IMR-90 (cell line): ENCODE data around the gene CAMKMT. TPM values are rescaled to one million over a fixed set of nuclear protein-coding genes. Genes with fewer than 3 reads are reported as not detected.

Experiments
- ATAC-seq: fragments of 200-7000 bp; cut with Tn5 transposase; 2 replicates; pipeline ENCODE4 v1.9.1; 2020; ENCODE audit warnings: low read depth, mild to moderate bottlenecking, moderate library complexity
- BruUV-seq: library from RNA; stranded (reverse); fragments of 400-500 nt; replicated peaks from 2 replicates; lab custom pipeline; 2021; lab: Mats Ljungman, UMichigan
- CTCF ChIA-PET: fragments of 300-600 bp; formaldehyde crosslinking; extraction: SDS; loops from one replicate; lab custom pipeline; 2021; ENCODE audit warnings: antibody characterized with exemption; lab: Yijun Ruan, JAX
- POLR2A ChIA-PET: fragments of 300-600 bp; sonication (Branson Sonifier 250); formaldehyde crosslinking; loops from one replicate; lab custom pipeline; 2022; ENCODE audit warnings: antibody characterized with exemption; ENCODE audit not compliant: unreplicated experiment; lab: Charles Lee
- DNase-seq: peaks from one replicate; pipeline ENCODE4 v3.0.0; 2013
- H2AFZ ChIP-seq: replicated peaks from 2 replicates; pipeline ENCODE3; 2013; ENCODE audit warnings: low read length, mild to moderate bottlenecking; ENCODE audit not compliant: poor library complexity
- H2AK5ac ChIP-seq: 2 replicates; pipeline ENCODE4 v1.6.1; 2013; ENCODE audit warnings: low read depth, low read length, inconsistent platforms
- H2AK9ac ChIP-seq: replicated peaks from 2 replicates; pipeline ENCODE3; 2013; ENCODE audit warnings: mild to moderate bottlenecking, low read depth, low read length, moderate library complexity; ENCODE audit not compliant: poor library complexity
- H2BK120ac ChIP-seq: 2 replicates; pipeline ENCODE4 v1.6.1; 2013; ENCODE audit warnings: low read depth, low read length, inconsistent platforms
- H2BK15ac ChIP-seq: 3 replicates; pipeline ENCODE4 v1.6.1; 2013; ENCODE audit warnings: low read depth, low read length, inconsistent platforms
- H2BK20ac ChIP-seq: 2 replicates; pipeline ENCODE4 v1.6.1; 2013; ENCODE audit warnings: low read depth, mild to moderate bottlenecking, inconsistent platforms, low read length, moderate library complexity
- H2BK5ac ChIP-seq: 2 replicates; pipeline ENCODE4 v1.6.1; 2013; ENCODE audit warnings: mild to moderate bottlenecking, low read depth, low read length, inconsistent platforms; ENCODE audit not compliant: poor library complexity, severe bottlenecking
- H3K14ac ChIP-seq: replicated peaks from 2 replicates; pipeline ENCODE4 v1.6.1; 2013; ENCODE audit warnings: low read depth, low read length, inconsistent platforms
- H3K18ac ChIP-seq: 2 replicates; pipeline ENCODE4 v1.6.1; 2013; ENCODE audit warnings: low read depth, low read length, control low read depth
- H3K23ac ChIP-seq: 2 replicates; pipeline ENCODE4 v1.6.1; 2013; ENCODE audit warnings: low read depth, low read length, inconsistent platforms
- H3K27ac ChIP-seq: 2 replicates; pipeline ENCODE4 v1.5.1; 2013; ENCODE audit warnings: mild to moderate bottlenecking, control low read depth, low read length; ENCODE audit not compliant: insufficient read depth
- H3K27me3 ChIP-seq: 2 replicates; pipeline ENCODE4 v1.6.1; 2013; ENCODE audit warnings: low read length; ENCODE audit not compliant: control insufficient read depth, insufficient read depth
- H3K36me3 ChIP-seq: 2 replicates; pipeline ENCODE4 v1.6.1; 2013; ENCODE audit warnings: low read length, mixed read lengths; ENCODE audit not compliant: control insufficient read depth, insufficient read depth
- H3K4ac ChIP-seq: 2 replicates; pipeline ENCODE4 v1.6.1; 2013; ENCODE audit warnings: low read depth, low read length, inconsistent platforms
- H3K4me1 ChIP-seq: 2 replicates; pipeline ENCODE4 v1.6.1; 2013; ENCODE audit warnings: low read length, mixed read lengths; ENCODE audit not compliant: control insufficient read depth, insufficient read depth
- H3K4me2 ChIP-seq: 2 replicates; pipeline ENCODE4 v1.6.1; 2013; ENCODE audit warnings: low read depth, mild to moderate bottlenecking, control low read depth, low read length, moderate library complexity
- H3K4me3 ChIP-seq: 2 replicates; pipeline ENCODE4 v1.5.1; 2013; ENCODE audit warnings: low read depth, mild to moderate bottlenecking, control low read depth, low read length, moderate library complexity; ENCODE audit not compliant: insufficient read depth
- H3K56ac ChIP-seq: 2 replicates; pipeline ENCODE4 v1.6.1; 2013; ENCODE audit warnings: low read length, inconsistent platforms; ENCODE audit not compliant: insufficient read depth; ENCODE audit errors: extremely low read depth
- H3K79me1 ChIP-seq, 2 experiments: 2 replicates each; pipeline ENCODE4 v1.6.1; 2013; ENCODE audit warnings: low read length in 2 of 2, inconsistent platforms in 1 of 2, low read depth in 1 of 2
- H3K9ac ChIP-seq: 2 replicates; pipeline ENCODE4 v1.6.1; 2013; ENCODE audit warnings: low read depth, low read length, control low read depth
- H3K9me1 ChIP-seq: 2 replicates; pipeline ENCODE4 v1.6.1; 2013; ENCODE audit warnings: low read length, inconsistent platforms; ENCODE audit not compliant: insufficient read depth
- H3K9me3 ChIP-seq: 2 replicates; pipeline ENCODE4 v1.6.1; 2013; ENCODE audit warnings: low read length; ENCODE audit not compliant: control insufficient read depth, insufficient read depth
- H4K20me1 ChIP-seq: 2 replicates; pipeline ENCODE4 v1.6.1; 2013; ENCODE audit warnings: low read length, inconsistent platforms; ENCODE audit not compliant: insufficient read depth
- H4K5ac ChIP-seq: 2 replicates; pipeline ENCODE4 v1.6.1; 2013; ENCODE audit warnings: mild to moderate bottlenecking, low read depth, low read length, control low read depth
- H4K8ac ChIP-seq, 2 experiments: 2 replicates each; pipeline ENCODE4 v1.6.1; 2013; ENCODE audit warnings: low read depth in 2 of 2, low read length in 2 of 2, control low read depth in 1 of 2, inconsistent platforms in 1 of 2
- H4K91ac ChIP-seq: 2 replicates; pipeline ENCODE4 v1.6.1; 2013; ENCODE audit warnings: low read depth, low read length, inconsistent platforms; ENCODE audit not compliant: insufficient read depth
- MXI1 ChIP-seq: IDR thresholded peaks from 2 replicates; pipeline ENCODE4 v1.6.1; 2012; ENCODE audit warnings: low read depth, mild to moderate bottlenecking, low read length, moderate library complexity, borderline replicate concordance
- NFE2L2 ChIP-seq: fragments of 150-350 bp; IDR thresholded peaks from 2 replicates; pipeline ENCODE4 v1.6.1; 2016; ENCODE audit warnings: low read depth, mild to moderate bottlenecking, low read length
- WGBS, 2 experiments: methylation state at CpG; one replicate each; pipeline versions ENCODE4 v1.1.5 to v1.1.7; 2013; ENCODE audit warnings: missing lambda C conversion rate in 2 of 2; ENCODE audit not compliant: insufficient read length in 1 of 2; ENCODE audit errors: extremely low coverage in 2 of 2; 5-methylcytosine and 5-hydroxymethylcytosine counted together
- dilution Hi-C: fragments of 300-500 bp; cut with HindIII; formaldehyde crosslinking; loops from one replicate; pipeline ENCODE4 v1.14.3; 2018; ENCODE audit warnings: low sequenced_read_pairs; ENCODE audit not compliant: unreplicated experiment
- in situ Hi-C: fragments of 300-500 bp; cut with MboI; formaldehyde crosslinking; loops from 3 replicates; pipeline ENCODE4 v1.14.3; 2019; ENCODE audit warnings: low sequenced_read_pairs, inconsistent platforms, mixed read lengths
- intact Hi-C: fragments of 100-400 bp; cut with micrococcal nuclease; formaldehyde crosslinking; loops from 2 replicates; pipeline ENCODE4 v1.10.0; 2022
- polyA plus RNA-seq, 3 experiments: library from polyadenylated mRNA; depleted of rRNA; stranded (reverse); fragments of >200 nt; gene quantifications; 2 replicates each; pipeline ENCODE4 v1.2.3, GENCODE V29; 2012; ENCODE audit warnings: low replicate concordance in 1 of 3
- total RNA-seq: library from RNA; depleted of rRNA; stranded (reverse); fragments of >200 nt; gene quantifications from 2 replicates; pipeline ENCODE4 v1.2.3, GENCODE V29; 2012

CAMKMT gene
- total and polyA plus RNA-seq, 2 of the 4 experiments (the other 2 are of a cell fraction) = 4.4 to 6.8 TPM

GRCh38 chr2:44723921-44724320, 362.2 kb downstream of the CAMKMT start:
- no peak overlapping the region for H3K4me2 ChIP-seq
- in situ Hi-C loops (no loop called here), intact Hi-C loops (no loop called here), dilution Hi-C loops (no loop called here)
- H3K27me3 ChIP-seq = no peaks in the 10 kb centered on the region; the same call in 1 of the 2 replicates
- H3K9ac ChIP-seq = no peak overlapping the region
- no peak for ATAC-seq
- POLR2A ChIA-PET = no interaction called here
- no peak overlapping the region for H2AFZ ChIP-seq
- no peak overlapping the region for H3K23ac ChIP-seq
- H3K79me1 ChIP-seq = no peaks in the 10 kb centered on the region
- no peak overlapping the region for H3K14ac ChIP-seq
- H3K56ac ChIP-seq = no peak overlapping the region
- no peaks in the 10 kb centered on the region for H3K9me3 ChIP-seq
- 40% methylated on average over 1 of the region's 3 CpGs; no CpG with 5 or more reads in 1 of the 2 experiments for whole genome bisulfite sequencing, 2 experiments
- no peak overlapping the region for H4K5ac ChIP-seq
- no peak overlapping the region for H3K4me3 ChIP-seq
- CTCF ChIA-PET = no interaction called here
- no peak overlapping the region for H4K91ac ChIP-seq
- no peak overlapping the region for H2BK5ac ChIP-seq
- H3K4ac ChIP-seq = no peak overlapping the region
- H3K18ac ChIP-seq = no peak overlapping the region
- H3K36me3 ChIP-seq = no peaks in the 10 kb centered on the region
- H2BK15ac ChIP-seq = no peak overlapping the region
- no peak overlapping the region for H2AK5ac ChIP-seq
- no peak for DNase-seq
- no peaks in the 10 kb centered on the region for H3K9me1 ChIP-seq
- BruUV-seq = no TSS peak
- no peak overlapping the region for H4K8ac ChIP-seq
- H2BK20ac ChIP-seq = no peak overlapping the region
- no peak overlapping the region for H2BK120ac ChIP-seq
- no peaks in the 10 kb centered on the region for H4K20me1 ChIP-seq
- TF ChIP-seq MXI1 (no peak), NFE2L2 (no peak)
- H2AK9ac ChIP-seq = no peak overlapping the region
- H3K4me1 ChIP-seq = no peaks in the 10 kb centered on the region
- no peak overlapping the region for H3K27ac ChIP-seq
